MM.1S (cell line): Measurements from ENCODE around the gene TM4SF18.

Source experiments
- CTCF ChIP-seq: fragments of 300-600 bp; sonication (generic); IDR thresholded peaks from 2 replicates; pipeline ENCODE4 v1.5.1; 2016; ENCODE audit warnings: antibody characterized with exemption, low read length, mixed read lengths
- EZH2 ChIP-seq: fragments of 300-600 bp; sonication (generic); optimal IDR thresholded peaks from 2 replicates; pipeline ENCODE3; 2017; ENCODE audit warnings: low read depth, mild to moderate bottlenecking, antibody characterized with exemption, low read length, mixed read lengths
- EZH2phosphoT487 ChIP-seq: fragments of 300-600 bp; sonication (generic); IDR thresholded peaks from 2 replicates; pipeline ENCODE4 v1.6.1; 2018; ENCODE audit warnings: antibody characterized with exemption, low read length

DNA sequence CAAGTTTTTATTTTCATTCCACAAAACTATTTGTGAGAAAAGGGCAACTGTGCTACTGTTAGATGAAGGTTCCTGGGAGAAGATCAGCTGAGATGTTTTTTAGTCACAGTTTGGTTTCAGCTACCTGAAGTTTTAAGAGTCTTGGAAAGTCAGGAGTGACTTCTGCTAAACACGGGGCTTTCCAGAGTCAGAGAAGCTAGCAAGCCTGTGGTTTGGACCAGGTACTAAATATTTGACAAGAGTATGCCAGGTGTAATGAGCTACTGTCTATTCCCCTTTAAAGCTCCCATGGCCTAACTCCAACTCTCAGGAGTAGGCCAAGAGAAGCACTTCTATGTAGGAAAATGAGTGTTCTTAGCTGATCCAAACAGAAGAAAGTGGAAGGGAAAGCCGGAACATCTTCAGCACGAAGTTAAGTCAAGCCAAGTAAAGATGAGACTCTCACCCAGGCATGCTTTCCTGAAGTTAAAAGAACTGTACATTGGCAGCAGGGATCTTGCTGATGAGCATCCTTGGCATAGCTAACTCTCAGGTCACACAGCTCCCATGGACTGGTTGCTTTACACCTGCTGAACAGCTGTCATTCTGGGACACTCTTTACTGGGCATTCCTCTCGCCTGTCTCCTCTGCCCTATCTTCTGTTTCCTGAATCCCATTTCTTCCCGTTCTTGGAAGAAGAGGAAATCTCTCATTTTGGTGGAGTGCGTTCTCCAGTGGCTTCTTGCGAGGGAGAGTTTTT lies 22.5 kb downstream of the TM4SF18 start:
- TF ChIP-seq CTCF (no peak), EZH2 (no peak), EZH2phosphoT487 (no peak)
